Vagina (tissue), 2 donors: ENCODE measurements around the gene LONP1. TPM values are rescaled to one million over a fixed set of nuclear protein-coding genes. Genes with fewer than 3 reads are reported as not detected.

Source experiments
- DNase-seq, 2 donors: peaks; one replicate each; pipeline ENCODE4 v3.0.0-alpha.2; 2017; ENCODE audit errors: extremely low spot score in 2 of 2
- H3K27ac ChIP-seq: fragments of 200-600 bp; sonication (generic); one replicate; pipeline ENCODE4 v1.5.1; 2019
- H3K27me3 ChIP-seq: fragments of 200-600 bp; sonication (generic); one replicate; pipeline ENCODE4 v1.5.1; 2019
- H3K36me3 ChIP-seq, 2 donors: fragments of 200-600 bp; sonication (generic); one replicate each; pipeline ENCODE4 v1.5.1; 2017 to 2019
- H3K4me1 ChIP-seq: fragments of 200-600 bp; sonication (generic); one replicate; pipeline ENCODE4 v1.5.1; 2019
- H3K4me3 ChIP-seq, 2 donors: fragments of 200-600 bp; sonication (generic); 1 replicate in 1 of 2; 2 replicates in 1 of 2; pipeline ENCODE4 v1.5.1; 2016 to 2019
- H3K9me3 ChIP-seq: fragments of 200-600 bp; sonication (generic); one replicate; pipeline ENCODE4 v1.5.1; 2019
- POLR2A ChIP-seq, 2 donors: fragments of 450-650 bp; IDR thresholded peaks; one replicate each; pipeline ENCODE4 v1.6.1; 2017; ENCODE audit warnings: antibody characterized with exemption in 2 of 2, mild to moderate bottlenecking in 2 of 2, moderate library complexity in 2 of 2
- POLR2AphosphoS5 ChIP-seq, 2 donors: sonication (generic); formaldehyde crosslinking; IDR thresholded peaks; one replicate each; pipeline ENCODE4 v1.9.0; 2017; ENCODE audit warnings: antibody characterized with exemption in 2 of 2, mild to moderate bottlenecking in 2 of 2, low read depth in 1 of 2; ENCODE audit not compliant: insufficient read depth in 1 of 2
- intact Hi-C: fragments of 100-400 bp; cut with DNase I; formaldehyde crosslinking; loops from one replicate; pipeline ENCODE4 v1.15.1; 2023
- total RNA-seq: library from RNA; depleted of rRNA; stranded (reverse); fragments of >200 nt; gene quantifications from one replicate; pipeline ENCODE4 v1.2.3, GENCODE V29; 2016
- TF ChIP-seq, protein P1 (sequence below), 3 experiments: fragments of 450-650 bp in 2 of 3; fragments of 200-600 bp in 1 of 3; sonication (generic) in 1 of 3; IDR thresholded peaks; one replicate each; pipeline ENCODE4 v1.5.1; 2017 to 2019; ENCODE audit warnings: antibody characterized with exemption in 3 of 3, mild to moderate bottlenecking in 2 of 3, moderate library complexity in 2 of 3

LONP1 gene
- total RNA-seq, 1 donor from 2014 or later, result 53.3 TPM

DNA sequence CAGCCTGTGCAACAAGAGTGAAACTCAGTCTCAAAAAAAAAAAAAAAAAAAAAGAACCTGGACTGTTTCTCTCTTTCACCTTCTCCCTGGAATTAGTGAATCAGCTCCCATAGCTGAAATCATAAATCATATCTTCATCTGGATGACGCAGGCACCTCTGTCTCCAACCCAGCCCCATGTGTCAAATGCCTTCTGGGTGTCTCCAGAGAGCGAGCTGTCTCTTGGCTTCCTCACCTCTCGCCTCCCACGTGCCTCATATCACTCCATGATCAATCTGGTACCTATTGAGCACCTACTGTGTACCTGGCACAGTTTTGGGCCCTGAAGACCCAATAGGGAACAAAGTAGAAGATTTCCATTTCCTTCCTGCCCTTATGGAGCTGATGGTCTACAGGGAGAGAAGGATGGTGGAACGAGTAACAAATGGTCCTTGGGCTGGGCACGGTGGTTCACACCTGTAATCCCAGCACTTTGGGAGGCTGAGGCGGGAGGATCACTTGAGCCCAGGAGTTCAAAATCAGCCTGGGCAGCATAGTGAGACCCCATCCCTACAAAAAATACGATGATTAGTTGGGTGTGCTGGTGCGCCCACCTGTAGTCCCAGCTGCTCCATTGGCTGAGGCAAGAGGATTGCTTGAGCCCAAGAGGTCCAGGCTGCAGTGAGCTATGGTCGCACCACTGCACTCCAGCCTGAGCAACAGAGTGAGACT is 36.6 kb downstream of the LONP1 start:
- no peak overlapping the region for H3K4me3 ChIP-seq
- H3K27me3 ChIP-seq, result no peaks in the 10 kb centered on the region
- no peaks in the 10 kb centered on the region for H3K9me3 ChIP-seq
- TF ChIP-seq POLR2A (IDR thresholded peaks at IDR 0.05) (no peak), POLR2AphosphoS5 (IDR thresholded peaks at IDR 0.05; ENCODE audit: insufficient read depth in 1 of 2, low read depth in 1 of 2) (no peak)
- TF ChIP-seq, protein P1, sequence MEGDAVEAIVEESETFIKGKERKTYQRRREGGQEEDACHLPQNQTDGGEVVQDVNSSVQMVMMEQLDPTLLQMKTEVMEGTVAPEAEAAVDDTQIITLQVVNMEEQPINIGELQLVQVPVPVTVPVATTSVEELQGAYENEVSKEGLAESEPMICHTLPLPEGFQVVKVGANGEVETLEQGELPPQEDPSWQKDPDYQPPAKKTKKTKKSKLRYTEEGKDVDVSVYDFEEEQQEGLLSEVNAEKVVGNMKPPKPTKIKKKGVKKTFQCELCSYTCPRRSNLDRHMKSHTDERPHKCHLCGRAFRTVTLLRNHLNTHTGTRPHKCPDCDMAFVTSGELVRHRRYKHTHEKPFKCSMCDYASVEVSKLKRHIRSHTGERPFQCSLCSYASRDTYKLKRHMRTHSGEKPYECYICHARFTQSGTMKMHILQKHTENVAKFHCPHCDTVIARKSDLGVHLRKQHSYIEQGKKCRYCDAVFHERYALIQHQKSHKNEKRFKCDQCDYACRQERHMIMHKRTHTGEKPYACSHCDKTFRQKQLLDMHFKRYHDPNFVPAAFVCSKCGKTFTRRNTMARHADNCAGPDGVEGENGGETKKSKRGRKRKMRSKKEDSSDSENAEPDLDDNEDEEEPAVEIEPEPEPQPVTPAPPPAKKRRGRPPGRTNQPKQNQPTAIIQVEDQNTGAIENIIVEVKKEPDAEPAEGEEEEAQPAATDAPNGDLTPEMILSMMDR (IDR thresholded peaks at IDR 0.05), result no peak
- H3K36me3 ChIP-seq, result no peaks in the 10 kb centered on the region
- peaks cover 31% of the 10 kb centered on the region for H3K4me1 ChIP-seq
- no peak for DNase-seq
- intact Hi-C loops, result no loop called here
- H3K27ac ChIP-seq, result no peak overlapping the region

DNA sequence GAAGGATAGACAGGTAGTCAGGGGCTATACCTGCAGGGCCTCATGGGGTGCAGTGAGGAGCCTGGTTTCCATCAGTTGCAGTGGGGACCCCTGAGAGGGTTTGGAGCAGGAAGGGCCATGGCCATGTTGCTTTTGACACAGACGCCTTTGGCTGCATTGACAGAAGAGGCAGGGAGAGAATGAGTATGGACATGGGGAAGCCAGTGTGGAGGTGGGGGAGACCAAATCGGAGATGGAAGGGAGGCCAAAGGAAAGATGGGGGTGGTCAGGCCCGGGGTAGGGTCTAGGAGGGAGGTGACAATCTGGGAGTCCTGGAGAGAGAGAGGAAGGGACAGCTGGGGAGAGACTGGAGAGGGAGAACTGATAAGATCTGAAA is 37.9 kb downstream of the LONP1 start:
- no peak overlapping the region for H3K27ac ChIP-seq
- no peaks in the 10 kb centered on the region for H3K9me3 ChIP-seq
- DNase-seq, result no peak
- H3K36me3 ChIP-seq, result no peaks in the 10 kb centered on the region
- no peak overlapping the region for H3K4me3 ChIP-seq
- no peak for TF ChIP-seq POLR2A (IDR thresholded peaks at IDR 0.05)
- TF ChIP-seq, protein P1 (IDR thresholded peaks at IDR 0.05), result no peak
- TF ChIP-seq POLR2AphosphoS5 (IDR thresholded peaks at IDR 0.05; ENCODE audit: insufficient read depth in 1 of 2, low read depth in 1 of 2), result no peak
- H3K27me3 ChIP-seq, result no peaks in the 10 kb centered on the region
- peaks cover 26% of the 10 kb centered on the region for H3K4me1 ChIP-seq
- intact Hi-C loops, result no loop called here

DNA sequence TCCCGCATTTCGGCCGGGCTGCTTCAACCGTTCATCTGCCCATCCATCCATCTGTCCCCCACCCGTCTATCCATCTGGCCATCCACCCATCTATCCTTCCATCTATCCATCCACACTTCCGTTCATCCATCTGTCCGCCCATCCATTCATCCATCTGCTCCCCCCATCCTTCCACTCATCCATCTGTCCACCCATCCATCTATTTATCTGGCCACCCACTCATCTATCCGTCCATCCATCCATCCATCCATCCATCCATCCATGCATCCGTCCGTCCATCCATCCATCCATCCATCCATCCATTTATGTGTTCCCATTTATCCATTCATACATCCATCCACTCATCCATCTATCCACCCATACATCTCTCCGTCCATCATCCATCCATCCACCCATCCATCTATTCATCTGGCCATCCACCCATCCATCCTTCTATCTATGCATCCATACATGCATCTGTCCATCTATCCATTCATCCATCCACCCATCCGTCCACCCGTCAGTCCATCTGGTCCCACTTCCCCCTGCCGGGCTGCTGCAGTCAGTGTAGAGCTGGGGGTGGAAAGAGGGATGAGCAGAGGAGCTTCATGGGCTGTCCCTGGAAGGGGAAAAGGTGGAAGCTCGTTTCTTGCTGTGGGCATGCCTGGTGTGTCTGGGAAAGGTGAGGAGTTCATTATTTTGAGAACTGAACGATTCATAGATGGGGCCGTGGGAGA is 38.4 kb downstream of the LONP1 start:
- H3K27ac ChIP-seq, result no peak overlapping the region
- TF ChIP-seq, protein P1 (IDR thresholded peaks at IDR 0.05), result no peak
- TF ChIP-seq POLR2A (IDR thresholded peaks at IDR 0.05) (no peak), POLR2AphosphoS5 (IDR thresholded peaks at IDR 0.05; ENCODE audit: insufficient read depth in 1 of 2, low read depth in 1 of 2) (no peak)
- peak overlapping the region; percentile 85 to 96 for H3K4me3 ChIP-seq
- no peak for DNase-seq
- H3K9me3 ChIP-seq, result no peaks in the 10 kb centered on the region
- peaks cover 26% of the 10 kb centered on the region for H3K4me1 ChIP-seq
- no peaks in the 10 kb centered on the region for H3K27me3 ChIP-seq
- intact Hi-C loops, result no loop called here
- no peaks in the 10 kb centered on the region for H3K36me3 ChIP-seq

DNA sequence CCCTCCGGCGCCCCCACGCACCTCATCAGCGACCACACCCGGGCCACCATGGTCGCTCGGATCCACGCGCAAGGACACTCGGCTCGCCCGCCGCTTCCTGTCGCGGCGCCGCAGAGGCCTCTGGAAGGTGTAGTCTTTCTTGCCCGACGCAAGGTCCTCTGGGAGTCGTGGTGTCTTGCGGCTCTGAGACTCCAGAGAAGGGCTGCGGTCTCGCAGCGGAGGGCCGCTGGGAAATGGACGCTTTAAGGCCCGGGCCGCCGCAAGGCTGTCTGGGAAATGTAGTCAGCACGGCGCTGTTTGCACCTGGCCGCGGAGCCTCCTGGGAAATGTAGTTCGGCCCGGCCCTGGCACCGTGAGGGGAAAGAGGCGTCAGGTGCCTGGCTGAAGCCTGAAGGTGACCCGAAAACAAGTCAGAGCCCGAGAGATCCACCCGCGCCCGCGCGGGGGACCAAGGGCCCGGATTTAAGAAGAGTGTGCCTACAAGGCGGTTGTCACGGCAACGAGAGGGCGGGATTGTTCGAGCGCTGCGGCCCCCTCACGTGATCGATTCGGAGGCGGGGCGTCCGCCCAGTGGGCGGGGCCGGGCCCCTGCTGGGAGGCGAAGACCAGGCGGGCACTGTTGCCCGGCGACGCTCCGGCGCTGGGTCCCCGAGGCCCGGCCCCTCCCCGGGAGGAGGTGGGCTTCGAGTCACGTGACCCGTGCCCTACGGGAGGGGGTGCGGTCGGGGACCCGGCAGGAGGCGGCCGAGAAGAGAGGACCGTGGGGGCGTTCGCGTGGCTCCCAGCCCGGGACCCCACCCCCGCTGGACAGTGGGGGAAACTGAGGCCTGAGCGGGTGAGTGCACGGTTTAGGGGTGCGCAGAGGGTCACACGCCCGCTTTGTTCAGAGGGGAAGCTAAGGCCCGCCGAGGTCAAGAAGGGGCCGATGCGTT is 39.2 kb downstream of the LONP1 start, which contains the start of the genes HSD11B1L and MICOS13:
HSD11B1L (plus strand) TSS at position 591 of the 932 bp plus-strand sequence. CDS start 3,806 bp downstream, outside the sequence.
MICOS13 (minus strand) TSS at position 80 of the 932 bp plus-strand sequence; CDS start at position 50, 30 bp downstream.
- H3K36me3 ChIP-seq, result no peaks in the 10 kb centered on the region
- peak; percentile 97 to 99 for DNase-seq
- H3K9me3 ChIP-seq, result no peaks in the 10 kb centered on the region
- H3K4me1 ChIP-seq, result peaks cover 21% of the 10 kb centered on the region
- intact Hi-C loops, result no loop called here
- H3K27me3 ChIP-seq, result no peaks in the 10 kb centered on the region
- TF ChIP-seq POLR2AphosphoS5 (IDR thresholded peaks at IDR 0.05; ENCODE audit: insufficient read depth in 1 of 2, low read depth in 1 of 2), result peak; percentile 90 to 99
- TF ChIP-seq POLR2A (IDR thresholded peaks at IDR 0.05), result no peak
- H3K27ac ChIP-seq, result peak within 1 kb of the TSS; percentile 90
- H3K4me3 ChIP-seq, result peak within 1 kb of the TSS; percentile 85 to 96

DNA sequence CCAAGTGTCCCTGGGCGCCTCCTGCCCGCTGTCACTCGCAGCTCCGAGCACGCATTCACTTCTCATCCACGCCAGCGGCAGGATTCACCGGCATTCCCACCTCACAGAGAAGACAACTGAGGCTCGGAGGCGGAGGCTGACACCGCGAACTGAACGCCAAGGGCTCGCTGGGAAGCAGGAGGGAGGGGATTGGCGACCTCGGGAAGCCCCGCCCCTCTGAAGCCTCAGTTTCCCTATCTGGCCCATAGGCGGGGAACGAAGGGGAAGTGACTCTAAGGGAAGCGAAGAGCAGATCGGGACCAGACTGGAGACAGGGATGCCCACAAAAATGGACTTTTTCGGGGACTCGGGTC is 39.9 kb downstream of the LONP1 start:
- Histone ChIP-seq H3K36me3 (no peaks in the 10 kb centered on the region), H3K9me3 (no peaks in the 10 kb centered on the region), H3K4me3 (peak overlapping the region; percentile 85 to 96), H3K27ac (peak overlapping the region; percentile 90), H3K27me3 (no peaks in the 10 kb centered on the region), H3K4me1 (peaks cover 21% of the 10 kb centered on the region)
- intact Hi-C loops, result no loop called here
- TF ChIP-seq POLR2AphosphoS5 (IDR thresholded peaks at IDR 0.05; ENCODE audit: insufficient read depth in 1 of 2, low read depth in 1 of 2), result no peak
- TF ChIP-seq POLR2A (IDR thresholded peaks at IDR 0.05), result no peak
- TF ChIP-seq, protein P1 (IDR thresholded peaks at IDR 0.05), result peak in 1 of 3 experiments; percentile 5
- no peak for DNase-seq
